ENCODE results near the gene MYO1E. TPM values are rescaled to one million over a fixed set of nuclear protein-coding genes. Genes with fewer than 3 reads are reported as not detected.
A peak's percentile ranks its signal among the peaks of the same experiment; 100 is the strongest.

The MYO1E gene
- total RNA-seq, 4 donors from 2014 or later, result 55.7 to 147 (median 68.5) TPM

DNA sequence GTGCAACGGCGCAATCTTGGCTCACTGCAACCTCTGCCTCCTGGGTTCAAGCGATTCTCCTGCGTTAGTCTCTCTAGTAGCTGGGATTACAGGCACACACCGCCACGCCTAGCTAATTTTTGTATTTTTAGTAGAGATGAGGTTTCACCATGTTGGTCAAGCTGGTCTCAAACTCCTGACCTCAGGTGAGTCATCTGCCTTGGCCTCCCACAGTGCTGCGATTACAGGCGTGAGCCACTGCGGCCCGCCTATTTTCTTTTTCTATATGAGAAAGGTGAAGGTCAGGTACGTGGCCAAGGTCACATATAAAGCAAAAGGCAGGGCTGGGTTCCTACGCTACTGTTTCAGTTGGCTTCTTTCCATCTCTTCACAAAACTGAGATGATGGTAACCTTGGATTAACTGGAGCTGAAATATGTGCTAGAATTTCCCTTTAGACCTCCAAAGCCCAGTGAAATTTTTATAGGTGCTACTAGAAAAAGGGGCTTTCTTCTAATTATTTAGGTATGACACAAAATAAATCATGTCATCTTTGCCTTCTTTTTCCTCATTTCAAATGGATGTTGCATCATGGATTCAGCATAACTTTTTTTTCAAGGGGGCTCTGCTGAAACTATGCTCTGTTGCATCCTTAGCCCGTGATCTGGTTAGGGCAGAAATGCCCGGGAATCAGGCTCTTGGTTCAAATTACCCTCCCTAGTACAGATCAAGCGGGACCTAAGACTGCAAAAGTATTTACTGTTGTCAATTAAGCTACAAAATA is 68.5 kb downstream of the MYO1E start:
- Histone ChIP-seq H3K4me3 (no peak overlapping the region), H3K4me1 (peaks cover 0 to 58% (median 29%) of the 10 kb centered on the region in 4 donors), H3K9me3 (no peaks in the 10 kb centered on the region), H3K27me3 (no peaks in the 10 kb centered on the region), H3K36me3 (no peaks in the 10 kb centered on the region), H3K27ac (peak overlapping the region in 3 of 4 donors; percentile 43 to 85 (median 57))
- 87% methylated on average over 15 of the region's 15 CpGs for WGBS, 2 donors
- no peak for DNase-seq (ENCODE audit: low spot score in 2 of 2)
- TF ChIP-seq POLR2A (IDR thresholded peaks at IDR 0.05) (no peak), EP300 (IDR thresholded peaks at IDR 0.05) (no peak)
- TF ChIP-seq, protein P1, sequence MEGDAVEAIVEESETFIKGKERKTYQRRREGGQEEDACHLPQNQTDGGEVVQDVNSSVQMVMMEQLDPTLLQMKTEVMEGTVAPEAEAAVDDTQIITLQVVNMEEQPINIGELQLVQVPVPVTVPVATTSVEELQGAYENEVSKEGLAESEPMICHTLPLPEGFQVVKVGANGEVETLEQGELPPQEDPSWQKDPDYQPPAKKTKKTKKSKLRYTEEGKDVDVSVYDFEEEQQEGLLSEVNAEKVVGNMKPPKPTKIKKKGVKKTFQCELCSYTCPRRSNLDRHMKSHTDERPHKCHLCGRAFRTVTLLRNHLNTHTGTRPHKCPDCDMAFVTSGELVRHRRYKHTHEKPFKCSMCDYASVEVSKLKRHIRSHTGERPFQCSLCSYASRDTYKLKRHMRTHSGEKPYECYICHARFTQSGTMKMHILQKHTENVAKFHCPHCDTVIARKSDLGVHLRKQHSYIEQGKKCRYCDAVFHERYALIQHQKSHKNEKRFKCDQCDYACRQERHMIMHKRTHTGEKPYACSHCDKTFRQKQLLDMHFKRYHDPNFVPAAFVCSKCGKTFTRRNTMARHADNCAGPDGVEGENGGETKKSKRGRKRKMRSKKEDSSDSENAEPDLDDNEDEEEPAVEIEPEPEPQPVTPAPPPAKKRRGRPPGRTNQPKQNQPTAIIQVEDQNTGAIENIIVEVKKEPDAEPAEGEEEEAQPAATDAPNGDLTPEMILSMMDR (IDR thresholded peaks at IDR 0.05), result no peak

DNA sequence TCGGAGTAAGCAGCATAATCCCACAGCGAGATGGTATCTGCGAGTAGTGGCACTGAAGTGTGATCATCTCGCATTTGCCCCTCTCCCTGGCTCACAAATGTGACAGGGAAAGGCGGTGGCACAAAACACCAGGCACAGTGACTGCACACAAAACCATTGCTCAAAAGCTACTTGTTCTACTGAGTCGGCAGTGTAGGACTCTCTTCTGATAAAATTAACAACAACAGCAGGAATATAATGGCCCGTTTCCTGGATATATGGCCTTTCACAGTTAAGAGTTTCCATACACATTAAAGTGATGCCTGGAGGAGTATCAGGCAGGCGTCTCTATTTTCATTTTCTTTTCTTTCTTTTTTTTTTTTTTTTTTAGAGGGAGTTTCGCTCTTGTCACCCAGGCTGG is 69.0 kb downstream of the MYO1E start:
- Histone ChIP-seq H3K9me3 (no peaks in the 10 kb centered on the region), H3K4me1 (peaks cover 0 to 61% (median 30%) of the 10 kb centered on the region in 4 donors), H3K36me3 (no peaks in the 10 kb centered on the region), H3K27ac (peak overlapping the region in 3 of 4 donors; percentile 15 to 85 (median 43)), H3K27me3 (no peaks in the 10 kb centered on the region), H3K4me3 (no peak overlapping the region)
- no peak for TF ChIP-seq POLR2A (IDR thresholded peaks at IDR 0.05)
- TF ChIP-seq EP300 (IDR thresholded peaks at IDR 0.05), result no peak
- TF ChIP-seq, protein P1 (IDR thresholded peaks at IDR 0.05), result no peak
- DNase-seq (ENCODE audit: low spot score in 2 of 2), result no peak
- WGBS, 2 donors, result 84 to 86% methylated on average over 9 of the region's 9 CpGs

DNA sequence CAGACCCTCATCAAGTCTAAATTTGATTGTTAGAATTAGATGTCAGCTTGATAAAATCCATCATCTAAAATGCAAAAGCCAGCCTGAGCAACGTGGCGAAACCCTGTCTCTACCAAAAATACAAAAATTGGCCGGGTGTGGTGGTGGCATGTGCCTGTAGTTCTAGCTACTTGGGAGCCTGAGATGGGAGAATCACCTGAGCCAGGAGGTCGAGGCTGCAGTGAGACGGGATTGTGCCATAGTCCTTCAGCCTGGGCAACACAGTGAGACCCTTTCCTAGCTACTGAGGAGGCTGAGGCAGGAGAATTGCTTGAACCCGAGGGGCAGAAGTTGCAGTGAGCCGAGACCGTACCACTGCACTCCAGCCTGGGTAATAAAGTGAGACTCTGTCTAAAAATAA is 69.5 kb downstream of the MYO1E start:
- DNase-seq (ENCODE audit: low spot score in 2 of 2), result no peak
- H3K27ac ChIP-seq, result peak overlapping the region in 2 of 4 donors; percentile 15 to 85
- no peak overlapping the region for H3K4me3 ChIP-seq
- no peaks in the 10 kb centered on the region for H3K36me3 ChIP-seq
- 87 to 97% methylated on average over 8 of the region's 8 CpGs for WGBS, 2 donors
- H3K27me3 ChIP-seq, result no peaks in the 10 kb centered on the region
- TF ChIP-seq EP300 (IDR thresholded peaks at IDR 0.05) (no peak), POLR2A (IDR thresholded peaks at IDR 0.05) (no peak)
- TF ChIP-seq, protein P1 (IDR thresholded peaks at IDR 0.05), result no peak
- peaks cover 0 to 65% (median 34%) of the 10 kb centered on the region in 4 donors for H3K4me1 ChIP-seq
- H3K9me3 ChIP-seq, result no peaks in the 10 kb centered on the region

DNA sequence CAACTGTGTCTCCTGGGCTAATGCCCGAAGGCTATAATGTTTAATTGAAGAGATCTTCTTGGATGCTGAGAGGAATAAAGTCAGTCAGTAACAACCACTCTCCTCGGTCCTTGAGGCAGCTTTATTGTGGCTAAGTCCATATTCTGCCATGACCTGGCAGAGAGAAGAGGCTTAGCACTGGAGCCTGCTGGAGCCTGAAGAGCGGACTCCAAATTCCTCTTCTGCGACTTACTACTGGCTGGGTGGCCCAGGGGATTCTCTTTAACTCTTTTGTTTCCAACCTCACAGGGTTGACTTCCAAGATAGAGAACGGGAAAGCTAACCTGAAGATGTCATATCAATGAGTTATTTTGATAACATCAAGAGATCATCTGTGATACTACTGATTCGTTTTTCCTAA is 71.1 kb downstream of the MYO1E start:
- Histone ChIP-seq H3K9me3 (no peaks in the 10 kb centered on the region), H3K4me3 (no peak overlapping the region), H3K4me1 (peaks cover 0 to 65% (median 40%) of the 10 kb centered on the region in 4 donors), H3K27me3 (no peaks in the 10 kb centered on the region), H3K36me3 (no peaks in the 10 kb centered on the region), H3K27ac (peak overlapping the region in 3 of 4 donors; percentile 58 to 85 (median 82))
- 73 to 77% methylated on average over 6 of the region's 6 CpGs for WGBS, 2 donors
- no peak for DNase-seq (ENCODE audit: low spot score in 2 of 2)
- TF ChIP-seq EP300 (IDR thresholded peaks at IDR 0.05), result no peak
- no peak for TF ChIP-seq POLR2A (IDR thresholded peaks at IDR 0.05)
- TF ChIP-seq, protein P1 (IDR thresholded peaks at IDR 0.05), result no peak

DNA sequence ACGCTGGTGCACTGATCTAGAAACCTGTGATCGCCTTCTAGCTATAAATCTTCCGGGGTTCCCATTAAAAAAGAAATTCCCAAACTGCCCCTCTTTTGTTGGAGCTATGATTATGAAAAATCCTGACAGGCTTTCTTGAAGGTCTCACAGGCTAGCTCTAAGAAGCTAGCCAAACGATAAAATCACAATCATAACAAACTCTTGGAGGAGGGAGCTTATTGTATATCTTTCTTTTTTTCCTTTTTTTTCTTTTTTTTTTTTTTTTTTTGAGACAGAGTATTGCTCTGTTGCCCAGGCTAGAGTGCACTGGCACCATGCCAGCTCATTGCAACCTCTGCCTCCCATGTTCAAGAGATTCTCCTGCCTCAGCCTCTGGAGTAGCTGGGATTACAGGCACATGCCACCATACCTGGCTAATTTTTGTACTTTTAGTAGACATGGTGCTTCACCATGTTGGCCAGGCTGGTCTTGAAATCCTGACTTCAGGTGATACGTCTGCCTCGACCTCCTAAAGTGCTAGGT is 72.0 kb downstream of the MYO1E start:
- no peak for TF ChIP-seq EP300 (IDR thresholded peaks at IDR 0.05)
- TF ChIP-seq, protein P1 (IDR thresholded peaks at IDR 0.05), result no peak
- 38 to 43% methylated on average over 6 of the region's 6 CpGs for WGBS, 2 donors
- H3K36me3 ChIP-seq, result no peaks in the 10 kb centered on the region
- H3K9me3 ChIP-seq, result no peaks in the 10 kb centered on the region
- peak overlapping the region in 3 of 4 donors; percentile 58 to 85 (median 82) for H3K27ac ChIP-seq
- H3K4me3 ChIP-seq, result no peak overlapping the region
- peaks cover 0 to 66% (median 48%) of the 10 kb centered on the region in 4 donors for H3K4me1 ChIP-seq
- DNase-seq (ENCODE audit: low spot score in 2 of 2), result peak in 1 of 2 donors; percentile 44
- H3K27me3 ChIP-seq, result no peaks in the 10 kb centered on the region
